A673 (cell line): ENCODE results near the gene ANK3. TPM values are rescaled to one million over a fixed set of nuclear protein-coding genes. Genes with fewer than 3 reads are reported as not detected.

Experiments
- BruUV-seq: library from RNA; stranded (reverse); fragments of 400-500 nt; replicated peaks from 2 replicates; lab custom pipeline; 2021; lab: Mats Ljungman, UMichigan
- CTCF ChIA-PET: fragments of 300-600 bp; sonication (Branson Sonifier 250); formaldehyde crosslinking; loops from one replicate; lab custom pipeline; 2022; ENCODE audit warnings: antibody characterized with exemption; lab: Charles Lee
- POLR2A ChIA-PET: fragments of 300-600 bp; sonication (Branson Sonifier 250); formaldehyde crosslinking; loops from one replicate; lab custom pipeline; 2022; ENCODE audit warnings: antibody characterized with exemption; ENCODE audit not compliant: low non-redundant PET; lab: Charles Lee
- DNase-seq: peaks from one replicate; pipeline ENCODE4 v3.0.0-alpha.2; 2015; ENCODE audit warnings: low spot score
- H3K27ac ChIP-seq: fragments of 200-600 bp; sonication (generic); 2 replicates; pipeline ENCODE4 v1.5.1; 2016; ENCODE audit warnings: mixed run types, low read depth, mild to moderate bottlenecking, mixed read lengths, antibody characterized with exemption, low read length; ENCODE audit not compliant: poor library complexity, severe bottlenecking
- H3K27me3 ChIP-seq: fragments of 200-600 bp; sonication (generic); replicated peaks from 2 replicates; pipeline ENCODE4 v1.6.1; 2017; ENCODE audit warnings: mixed run types, low read depth, mild to moderate bottlenecking, mixed read lengths, antibody characterized with exemption, low read length; ENCODE audit not compliant: insufficient read depth, poor library complexity
- H3K36me3 ChIP-seq: fragments of 200-600 bp; sonication (generic); 2 replicates; pipeline ENCODE4 v1.6.1; 2016; ENCODE audit warnings: mixed run types, mild to moderate bottlenecking, mixed read lengths, antibody characterized with exemption, low read length; ENCODE audit not compliant: insufficient read depth, poor library complexity, severe bottlenecking
- H3K4me1 ChIP-seq: fragments of 200-600 bp; sonication (generic); 2 replicates; pipeline ENCODE4 v1.6.1; 2017; ENCODE audit warnings: mixed run types, mild to moderate bottlenecking, mixed read lengths, antibody characterized with exemption, low read length; ENCODE audit not compliant: insufficient read depth, poor library complexity, severe bottlenecking
- H3K4me3 ChIP-seq: fragments of 200-600 bp; sonication (generic); 2 replicates; pipeline ENCODE4 v1.5.1; 2016; ENCODE audit warnings: low read depth, mixed run types, mild to moderate bottlenecking, mixed read lengths, low read length; ENCODE audit not compliant: poor library complexity, severe bottlenecking
- H3K9me3 ChIP-seq: fragments of 200-600 bp; sonication (generic); 2 replicates; pipeline ENCODE4 v1.6.1; 2016; ENCODE audit warnings: mixed run types, low read depth, mild to moderate bottlenecking, mixed read lengths, antibody characterized with exemption, low read length; ENCODE audit not compliant: poor library complexity, severe bottlenecking
- EZH2 ChIP-seq: fragments of 200-600 bp; sonication (generic); IDR thresholded peaks from 2 replicates; pipeline ENCODE4 v1.6.1; 2017; ENCODE audit warnings: borderline replicate concordance, low read depth, mild to moderate bottlenecking, mixed read lengths, antibody characterized with exemption, low read length; ENCODE audit not compliant: poor library complexity, severe bottlenecking
- intact Hi-C: fragments of 100-400 bp; cut with micrococcal nuclease; formaldehyde crosslinking; loops from one replicate; pipeline ENCODE4 v1.10.0; 2022; ENCODE audit not compliant: unreplicated experiment
- total RNA-seq: library from RNA; stranded (reverse); gene quantifications from 2 replicates; pipeline ENCODE4 v1.2.3, GENCODE V29; 2021
- TF ChIP-seq, protein P1 (sequence below): fragments of 300-800, 200-600 bp; sonication (generic); conservative IDR thresholded peaks from 2 replicates; pipeline ENCODE4 v1.5.1; 2017; ENCODE audit warnings: low read depth, mild to moderate bottlenecking, antibody characterized with exemption, low read length, moderate library complexity, mixed read lengths

Gene ANK3
- total RNA-seq, 1 experiment from 2014 or later: 13.5 TPM

- CTCF ChIA-PET: no interaction called here
- Histone ChIP-seq H3K27ac (no peak overlapping the region), H3K4me1 (no peaks in the 10 kb centered on the region), H3K9me3 (no peaks in the 10 kb centered on the region), H3K36me3 (no peaks in the 10 kb centered on the region), H3K27me3 (no peaks in the 10 kb centered on the region), H3K4me3 (no peak overlapping the region)
- intact Hi-C loops: no loop called here
- no TSS peak for BruUV-seq
- DNase-seq: no peak
- TF ChIP-seq EZH2: no peak
- TF ChIP-seq, protein P1, sequence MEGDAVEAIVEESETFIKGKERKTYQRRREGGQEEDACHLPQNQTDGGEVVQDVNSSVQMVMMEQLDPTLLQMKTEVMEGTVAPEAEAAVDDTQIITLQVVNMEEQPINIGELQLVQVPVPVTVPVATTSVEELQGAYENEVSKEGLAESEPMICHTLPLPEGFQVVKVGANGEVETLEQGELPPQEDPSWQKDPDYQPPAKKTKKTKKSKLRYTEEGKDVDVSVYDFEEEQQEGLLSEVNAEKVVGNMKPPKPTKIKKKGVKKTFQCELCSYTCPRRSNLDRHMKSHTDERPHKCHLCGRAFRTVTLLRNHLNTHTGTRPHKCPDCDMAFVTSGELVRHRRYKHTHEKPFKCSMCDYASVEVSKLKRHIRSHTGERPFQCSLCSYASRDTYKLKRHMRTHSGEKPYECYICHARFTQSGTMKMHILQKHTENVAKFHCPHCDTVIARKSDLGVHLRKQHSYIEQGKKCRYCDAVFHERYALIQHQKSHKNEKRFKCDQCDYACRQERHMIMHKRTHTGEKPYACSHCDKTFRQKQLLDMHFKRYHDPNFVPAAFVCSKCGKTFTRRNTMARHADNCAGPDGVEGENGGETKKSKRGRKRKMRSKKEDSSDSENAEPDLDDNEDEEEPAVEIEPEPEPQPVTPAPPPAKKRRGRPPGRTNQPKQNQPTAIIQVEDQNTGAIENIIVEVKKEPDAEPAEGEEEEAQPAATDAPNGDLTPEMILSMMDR: no peak
- POLR2A ChIA-PET: no interaction called here
These were observed 218.2 kb downstream of the ANK3 start for GRCh38 chr10:60171436-60172013.

DNA sequence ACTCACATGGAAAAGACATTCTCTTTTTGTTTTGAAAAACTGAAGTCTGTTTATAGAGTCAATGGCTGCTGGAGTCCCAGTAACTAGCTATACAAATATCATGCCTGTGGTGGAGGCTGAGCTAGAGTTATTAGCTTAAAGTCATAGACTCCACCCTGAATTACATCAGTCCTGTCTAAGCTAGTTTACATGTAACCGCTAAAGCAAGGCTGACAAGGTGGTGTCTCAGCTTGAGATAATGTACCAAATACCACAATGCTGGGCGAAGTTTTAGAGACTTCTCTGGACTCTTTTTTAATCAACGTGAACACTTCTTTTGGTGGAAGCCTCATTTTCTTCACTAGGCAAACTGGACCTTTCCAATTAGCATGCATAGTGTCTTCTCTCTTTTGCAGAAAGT is 219.4 kb downstream of the ANK3 start:
- no peaks in the 10 kb centered on the region for H3K36me3 ChIP-seq
- no TSS peak for BruUV-seq
- no peak for DNase-seq
- no peaks in the 10 kb centered on the region for H3K27me3 ChIP-seq
- no peak overlapping the region for H3K27ac ChIP-seq
- H3K4me1 ChIP-seq: no peaks in the 10 kb centered on the region
- intact Hi-C loops: no loop called here
- CTCF ChIA-PET: no interaction called here
- POLR2A ChIA-PET: no interaction called here
- H3K9me3 ChIP-seq: no peaks in the 10 kb centered on the region
- TF ChIP-seq EZH2: no peak
- TF ChIP-seq, protein P1: no peak
- H3K4me3 ChIP-seq: no peak overlapping the region

GRCh38 chr10:60169111-60169510 is 220.6 kb downstream of the ANK3 start:
- BruUV-seq: no TSS peak
- no peaks in the 10 kb centered on the region for H3K4me1 ChIP-seq
- TF ChIP-seq, protein P1: no peak
- TF ChIP-seq EZH2: no peak
- no peak overlapping the region for H3K4me3 ChIP-seq
- H3K9me3 ChIP-seq: no peaks in the 10 kb centered on the region
- no peaks in the 10 kb centered on the region for H3K27me3 ChIP-seq
- intact Hi-C loops: no loop called here
- DNase-seq: no peak
- no peak overlapping the region for H3K27ac ChIP-seq
- ChIA-PET POLR2A (no interaction called here), CTCF (no interaction called here)
- H3K36me3 ChIP-seq: no peaks in the 10 kb centered on the region
